IMR-90 (cell line): ENCODE results near the gene TBCE. TPM values are rescaled to one million over a fixed set of nuclear protein-coding genes. Genes with fewer than 3 reads are reported as not detected.

ENCODE experiments used
- ATAC-seq: fragments of 200-7000 bp; cut with Tn5 transposase; 2 replicates; pipeline ENCODE4 v1.9.1; 2020; ENCODE audit warnings: low read depth, mild to moderate bottlenecking, moderate library complexity
- BruUV-seq: library from RNA; stranded (reverse); fragments of 400-500 nt; replicated peaks from 2 replicates; lab custom pipeline; 2021; lab: Mats Ljungman, UMichigan
- CTCF ChIA-PET: fragments of 300-600 bp; formaldehyde crosslinking; extraction: SDS; loops from one replicate; lab custom pipeline; 2021; ENCODE audit warnings: antibody characterized with exemption; lab: Yijun Ruan, JAX
- POLR2A ChIA-PET: fragments of 300-600 bp; sonication (Branson Sonifier 250); formaldehyde crosslinking; loops from one replicate; lab custom pipeline; 2022; ENCODE audit warnings: antibody characterized with exemption; ENCODE audit not compliant: unreplicated experiment; lab: Charles Lee
- DNase-seq: peaks from one replicate; pipeline ENCODE4 v3.0.0; 2013
- H2AFZ ChIP-seq: replicated peaks from 2 replicates; pipeline ENCODE3; 2013; ENCODE audit warnings: low read length, mild to moderate bottlenecking; ENCODE audit not compliant: poor library complexity
- H2AK5ac ChIP-seq: 2 replicates; pipeline ENCODE4 v1.6.1; 2013; ENCODE audit warnings: low read depth, low read length, inconsistent platforms
- H2AK9ac ChIP-seq: replicated peaks from 2 replicates; pipeline ENCODE3; 2013; ENCODE audit warnings: mild to moderate bottlenecking, low read depth, low read length, moderate library complexity; ENCODE audit not compliant: poor library complexity
- H2BK120ac ChIP-seq: 2 replicates; pipeline ENCODE4 v1.6.1; 2013; ENCODE audit warnings: low read depth, low read length, inconsistent platforms
- H2BK15ac ChIP-seq: 3 replicates; pipeline ENCODE4 v1.6.1; 2013; ENCODE audit warnings: low read depth, low read length, inconsistent platforms
- H2BK20ac ChIP-seq: 2 replicates; pipeline ENCODE4 v1.6.1; 2013; ENCODE audit warnings: low read depth, mild to moderate bottlenecking, inconsistent platforms, low read length, moderate library complexity
- H2BK5ac ChIP-seq: 2 replicates; pipeline ENCODE4 v1.6.1; 2013; ENCODE audit warnings: mild to moderate bottlenecking, low read depth, low read length, inconsistent platforms; ENCODE audit not compliant: poor library complexity, severe bottlenecking
- H3K14ac ChIP-seq: replicated peaks from 2 replicates; pipeline ENCODE4 v1.6.1; 2013; ENCODE audit warnings: low read depth, low read length, inconsistent platforms
- H3K18ac ChIP-seq: 2 replicates; pipeline ENCODE4 v1.6.1; 2013; ENCODE audit warnings: low read depth, low read length, control low read depth
- H3K23ac ChIP-seq: 2 replicates; pipeline ENCODE4 v1.6.1; 2013; ENCODE audit warnings: low read depth, low read length, inconsistent platforms
- H3K27ac ChIP-seq: 2 replicates; pipeline ENCODE4 v1.5.1; 2013; ENCODE audit warnings: mild to moderate bottlenecking, control low read depth, low read length; ENCODE audit not compliant: insufficient read depth
- H3K27me3 ChIP-seq: 2 replicates; pipeline ENCODE4 v1.6.1; 2013; ENCODE audit warnings: low read length; ENCODE audit not compliant: control insufficient read depth, insufficient read depth
- H3K36me3 ChIP-seq: 2 replicates; pipeline ENCODE4 v1.6.1; 2013; ENCODE audit warnings: low read length, mixed read lengths; ENCODE audit not compliant: control insufficient read depth, insufficient read depth
- H3K4ac ChIP-seq: 2 replicates; pipeline ENCODE4 v1.6.1; 2013; ENCODE audit warnings: low read depth, low read length, inconsistent platforms
- H3K4me1 ChIP-seq: 2 replicates; pipeline ENCODE4 v1.6.1; 2013; ENCODE audit warnings: low read length, mixed read lengths; ENCODE audit not compliant: control insufficient read depth, insufficient read depth
- H3K4me2 ChIP-seq: 2 replicates; pipeline ENCODE4 v1.6.1; 2013; ENCODE audit warnings: low read depth, mild to moderate bottlenecking, control low read depth, low read length, moderate library complexity
- H3K4me3 ChIP-seq: 2 replicates; pipeline ENCODE4 v1.5.1; 2013; ENCODE audit warnings: low read depth, mild to moderate bottlenecking, control low read depth, low read length, moderate library complexity; ENCODE audit not compliant: insufficient read depth
- H3K56ac ChIP-seq: 2 replicates; pipeline ENCODE4 v1.6.1; 2013; ENCODE audit warnings: low read length, inconsistent platforms; ENCODE audit not compliant: insufficient read depth; ENCODE audit errors: extremely low read depth
- H3K79me1 ChIP-seq, 2 experiments: 2 replicates each; pipeline ENCODE4 v1.6.1; 2013; ENCODE audit warnings: low read length in 2 of 2, inconsistent platforms in 1 of 2, low read depth in 1 of 2
- H3K9ac ChIP-seq: 2 replicates; pipeline ENCODE4 v1.6.1; 2013; ENCODE audit warnings: low read depth, low read length, control low read depth
- H3K9me1 ChIP-seq: 2 replicates; pipeline ENCODE4 v1.6.1; 2013; ENCODE audit warnings: low read length, inconsistent platforms; ENCODE audit not compliant: insufficient read depth
- H3K9me3 ChIP-seq: 2 replicates; pipeline ENCODE4 v1.6.1; 2013; ENCODE audit warnings: low read length; ENCODE audit not compliant: control insufficient read depth, insufficient read depth
- H4K20me1 ChIP-seq: 2 replicates; pipeline ENCODE4 v1.6.1; 2013; ENCODE audit warnings: low read length, inconsistent platforms; ENCODE audit not compliant: insufficient read depth
- H4K5ac ChIP-seq: 2 replicates; pipeline ENCODE4 v1.6.1; 2013; ENCODE audit warnings: mild to moderate bottlenecking, low read depth, low read length, control low read depth
- H4K8ac ChIP-seq, 2 experiments: 2 replicates each; pipeline ENCODE4 v1.6.1; 2013; ENCODE audit warnings: low read depth in 2 of 2, low read length in 2 of 2, control low read depth in 1 of 2, inconsistent platforms in 1 of 2
- H4K91ac ChIP-seq: 2 replicates; pipeline ENCODE4 v1.6.1; 2013; ENCODE audit warnings: low read depth, low read length, inconsistent platforms; ENCODE audit not compliant: insufficient read depth
- BHLHE40 ChIP-seq: fragments of 150-350 bp; IDR thresholded peaks from 2 replicates; pipeline ENCODE4 v1.6.1; 2016; ENCODE audit warnings: mild to moderate bottlenecking, low read depth, low read length
- CHD1 ChIP-seq: IDR thresholded peaks from 2 replicates; pipeline ENCODE4 v1.6.1; 2012; ENCODE audit warnings: low read depth, low read length, improper control_type of control experiment
- FOS ChIP-seq: fragments of 150-350 bp; IDR thresholded peaks from 2 replicates; pipeline ENCODE4 v1.6.1; 2016; ENCODE audit warnings: low read depth, low read length
- MAFK ChIP-seq: IDR thresholded peaks from 2 replicates; pipeline ENCODE4 v1.6.1; 2012; ENCODE audit warnings: low read depth, low read length, improper control_type of control experiment
- RCOR1 ChIP-seq: IDR thresholded peaks from 2 replicates; pipeline ENCODE4 v1.6.1; 2012; ENCODE audit warnings: mild to moderate bottlenecking, low read length, improper control_type of control experiment; ENCODE audit not compliant: insufficient replicate concordance
- RFX5 ChIP-seq: IDR thresholded peaks from 2 replicates; pipeline ENCODE4 v1.8.0; 2012; ENCODE audit warnings: low read depth, mild to moderate bottlenecking, low read length, moderate library complexity
- SMC3 ChIP-seq: fragments of 150-350 bp; IDR thresholded peaks from 2 replicates; pipeline ENCODE4 v1.6.1; 2016; ENCODE audit warnings: low read depth, mild to moderate bottlenecking, antibody characterized with exemption, low read length, moderate library complexity
- WGBS, 2 experiments: methylation state at CpG; one replicate each; pipeline versions ENCODE4 v1.1.5 to v1.1.7; 2013; ENCODE audit warnings: missing lambda C conversion rate in 2 of 2; ENCODE audit not compliant: insufficient read length in 1 of 2; ENCODE audit errors: extremely low coverage in 2 of 2; 5-methylcytosine and 5-hydroxymethylcytosine counted together
- dilution Hi-C: fragments of 300-500 bp; cut with HindIII; formaldehyde crosslinking; loops from one replicate; pipeline ENCODE4 v1.14.3; 2018; ENCODE audit warnings: low sequenced_read_pairs; ENCODE audit not compliant: unreplicated experiment
- in situ Hi-C: fragments of 300-500 bp; cut with MboI; formaldehyde crosslinking; loops from 3 replicates; pipeline ENCODE4 v1.14.3; 2019; ENCODE audit warnings: low sequenced_read_pairs, inconsistent platforms, mixed read lengths
- intact Hi-C: fragments of 100-400 bp; cut with micrococcal nuclease; formaldehyde crosslinking; loops from 2 replicates; pipeline ENCODE4 v1.10.0; 2022
- polyA plus RNA-seq, 3 experiments: library from polyadenylated mRNA; depleted of rRNA; stranded (reverse); fragments of >200 nt; gene quantifications; 2 replicates each; pipeline ENCODE4 v1.2.3, GENCODE V29; 2012; ENCODE audit warnings: low replicate concordance in 1 of 3
- total RNA-seq: library from RNA; depleted of rRNA; stranded (reverse); fragments of >200 nt; gene quantifications from 2 replicates; pipeline ENCODE4 v1.2.3, GENCODE V29; 2012
- TF ChIP-seq, protein P1 (sequence below): fragments of 150-350 bp; IDR thresholded peaks from 2 replicates; pipeline ENCODE4 v1.6.1; 2017; ENCODE audit warnings: mild to moderate bottlenecking, antibody characterized with exemption, low read length, low read depth
- TF ChIP-seq, protein P2 (sequence below): fragments of 150-350 bp; IDR thresholded peaks from 2 replicates; pipeline ENCODE4 v1.6.1; 2016; ENCODE audit warnings: low read depth, mild to moderate bottlenecking, low read length, moderate library complexity, borderline replicate concordance
- TF ChIP-seq, protein P3 (sequence below): conservative IDR thresholded peaks from 2 replicates; pipeline ENCODE4 v1.5.1; 2012; ENCODE audit warnings: mild to moderate bottlenecking, low read depth, low read length, improper control_type of control experiment

Gene TBCE
- total and polyA plus RNA-seq, 2 of the 4 experiments (the other 2 are of a cell fraction) = 25.3 to 26.7 TPM

DNA sequence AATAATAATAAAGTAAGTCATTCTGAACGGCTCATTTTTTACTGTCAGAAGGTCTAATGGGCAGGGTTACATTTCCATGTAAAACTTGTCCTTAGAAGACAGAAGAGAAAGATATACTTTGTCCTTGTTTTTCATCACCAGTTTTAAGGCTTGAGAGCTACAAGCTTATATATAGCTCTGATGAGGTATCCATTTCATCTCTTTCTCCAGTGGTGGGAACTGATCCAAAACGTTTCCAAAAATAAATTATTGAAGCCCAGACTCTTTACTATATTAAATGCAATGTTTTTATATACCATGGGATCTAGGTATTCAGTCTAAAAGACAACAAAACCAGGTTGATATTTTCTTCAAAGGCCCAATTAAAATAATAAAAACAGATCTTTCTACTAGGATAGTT, 128.3 kb downstream of the TBCE start:
- in situ Hi-C loops = no loop called here
- no peak overlapping the region for H2AK5ac ChIP-seq
- WGBS, 2 experiments = no CpG with 5 or more reads among the region's 2 CpGs
- no peak overlapping the region for H2AFZ ChIP-seq
- CTCF ChIA-PET = no interaction called here
- no peak overlapping the region for H3K56ac ChIP-seq
- DNase-seq (no peak), ATAC-seq (no peak)
- H3K14ac ChIP-seq = no peak overlapping the region
- no peak overlapping the region for H3K23ac ChIP-seq
- no peak overlapping the region for H4K91ac ChIP-seq
- no peak overlapping the region for H3K27ac ChIP-seq
- H4K5ac ChIP-seq = no peak overlapping the region
- no peak overlapping the region for H3K18ac ChIP-seq
- H4K20me1 ChIP-seq = peaks cover 14% of the 10 kb centered on the region; the same call in 1 of the 2 replicates
- no peak overlapping the region for H3K4ac ChIP-seq
- no peak overlapping the region for H3K4me2 ChIP-seq
- intact Hi-C loops = no loop called here
- BruUV-seq = no TSS peak
- H2BK20ac ChIP-seq = no peak overlapping the region
- no peak overlapping the region for H2AK9ac ChIP-seq
- H2BK120ac ChIP-seq = no peak overlapping the region
- no peak overlapping the region for H2BK15ac ChIP-seq
- peaks cover 18% of the 10 kb centered on the region for H3K36me3 ChIP-seq
- dilution Hi-C loops = no loop called here
- H3K9me3 ChIP-seq = no peaks in the 10 kb centered on the region
- H3K9me1 ChIP-seq = peaks cover 6% of the 10 kb centered on the region
- H3K4me1 ChIP-seq = no peaks in the 10 kb centered on the region
- no peak overlapping the region for H4K8ac ChIP-seq
- no peak overlapping the region for H2BK5ac ChIP-seq
- H3K79me1 ChIP-seq = peaks cover 11 to 34% of the 10 kb centered on the region in 2 experiments
- POLR2A ChIA-PET = no interaction called here
- no peaks in the 10 kb centered on the region for H3K27me3 ChIP-seq
- TF ChIP-seq, protein P1, sequence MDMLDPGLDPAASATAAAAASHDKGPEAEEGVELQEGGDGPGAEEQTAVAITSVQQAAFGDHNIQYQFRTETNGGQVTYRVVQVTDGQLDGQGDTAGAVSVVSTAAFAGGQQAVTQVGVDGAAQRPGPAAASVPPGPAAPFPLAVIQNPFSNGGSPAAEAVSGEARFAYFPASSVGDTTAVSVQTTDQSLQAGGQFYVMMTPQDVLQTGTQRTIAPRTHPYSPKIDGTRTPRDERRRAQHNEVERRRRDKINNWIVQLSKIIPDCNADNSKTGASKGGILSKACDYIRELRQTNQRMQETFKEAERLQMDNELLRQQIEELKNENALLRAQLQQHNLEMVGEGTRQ = no peak
- TF ChIP-seq, protein P2, sequence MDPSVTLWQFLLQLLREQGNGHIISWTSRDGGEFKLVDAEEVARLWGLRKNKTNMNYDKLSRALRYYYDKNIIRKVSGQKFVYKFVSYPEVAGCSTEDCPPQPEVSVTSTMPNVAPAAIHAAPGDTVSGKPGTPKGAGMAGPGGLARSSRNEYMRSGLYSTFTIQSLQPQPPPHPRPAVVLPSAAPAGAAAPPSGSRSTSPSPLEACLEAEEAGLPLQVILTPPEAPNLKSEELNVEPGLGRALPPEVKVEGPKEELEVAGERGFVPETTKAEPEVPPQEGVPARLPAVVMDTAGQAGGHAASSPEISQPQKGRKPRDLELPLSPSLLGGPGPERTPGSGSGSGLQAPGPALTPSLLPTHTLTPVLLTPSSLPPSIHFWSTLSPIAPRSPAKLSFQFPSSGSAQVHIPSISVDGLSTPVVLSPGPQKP = no peak
- TF ChIP-seq RCOR1 (no peak), MAFK (no peak), FOS (no peak), BHLHE40 (no peak), SMC3 (no peak), CHD1 (no peak), RFX5 (no peak)
- TF ChIP-seq, protein P3, sequence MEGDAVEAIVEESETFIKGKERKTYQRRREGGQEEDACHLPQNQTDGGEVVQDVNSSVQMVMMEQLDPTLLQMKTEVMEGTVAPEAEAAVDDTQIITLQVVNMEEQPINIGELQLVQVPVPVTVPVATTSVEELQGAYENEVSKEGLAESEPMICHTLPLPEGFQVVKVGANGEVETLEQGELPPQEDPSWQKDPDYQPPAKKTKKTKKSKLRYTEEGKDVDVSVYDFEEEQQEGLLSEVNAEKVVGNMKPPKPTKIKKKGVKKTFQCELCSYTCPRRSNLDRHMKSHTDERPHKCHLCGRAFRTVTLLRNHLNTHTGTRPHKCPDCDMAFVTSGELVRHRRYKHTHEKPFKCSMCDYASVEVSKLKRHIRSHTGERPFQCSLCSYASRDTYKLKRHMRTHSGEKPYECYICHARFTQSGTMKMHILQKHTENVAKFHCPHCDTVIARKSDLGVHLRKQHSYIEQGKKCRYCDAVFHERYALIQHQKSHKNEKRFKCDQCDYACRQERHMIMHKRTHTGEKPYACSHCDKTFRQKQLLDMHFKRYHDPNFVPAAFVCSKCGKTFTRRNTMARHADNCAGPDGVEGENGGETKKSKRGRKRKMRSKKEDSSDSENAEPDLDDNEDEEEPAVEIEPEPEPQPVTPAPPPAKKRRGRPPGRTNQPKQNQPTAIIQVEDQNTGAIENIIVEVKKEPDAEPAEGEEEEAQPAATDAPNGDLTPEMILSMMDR = no peak
- no peak overlapping the region for H3K4me3 ChIP-seq
- H3K9ac ChIP-seq = no peak overlapping the region
